K562 (cell line): Measurements from ENCODE around the gene SPRTN. TPM values are rescaled to one million over a fixed set of nuclear protein-coding genes. Genes with fewer than 3 reads are reported as not detected.

ENCODE experiments used
- CHD1 ChIP-seq: fragments of 200-600 bp; sonication (generic); IDR thresholded peaks from one replicate; pipeline ENCODE4 v1.6.1; 2012; ENCODE audit warnings: mild to moderate bottlenecking, moderate library complexity, low read length, inconsistent platforms
- CHD4 ChIP-seq: fragments of 200-600 bp; sonication (generic); IDR thresholded peaks from 3 replicates; pipeline ENCODE4 v1.6.1; 2012; ENCODE audit warnings: low read depth, mild to moderate bottlenecking, mixed read lengths, low read length, inconsistent platforms; ENCODE audit not compliant: insufficient read depth, insufficient replicate concordance, poor library complexity, severe bottlenecking
- KLF16 ChIP-seq: IDR thresholded peaks from 2 replicates; pipeline ENCODE4 v1.6.1; 2016; ENCODE audit warnings: antibody characterized with exemption
- ZC3H11A ChIP-seq: IDR thresholded peaks from 2 replicates; pipeline ENCODE4 v1.6.1; 2012; ENCODE audit warnings: low read depth, low read length, improper control_type of control experiment
- ZNF212 ChIP-seq: fragments of 450-650 bp; formaldehyde crosslinking; IDR thresholded peaks from 2 replicates; pipeline ENCODE4 v1.4.0; 2020; ENCODE audit warnings: mild to moderate bottlenecking
- ZNF232 ChIP-seq: sonication (generic); formaldehyde crosslinking; IDR thresholded peaks from 2 replicates; pipeline ENCODE4 v1.8.0; 2022; ENCODE audit warnings: mild to moderate bottlenecking, missing genetic modification reagents
- ZNF785 ChIP-seq: fragments of 250-450 bp; sonication (Bioruptor Pico); IDR thresholded peaks from 2 replicates; pipeline ENCODE4 v1.4.0; 2020; ENCODE audit warnings: mild to moderate bottlenecking
- ZSCAN29 ChIP-seq: fragments of 450-650 bp; IDR thresholded peaks from 2 replicates; pipeline ENCODE4 v1.6.1; 2017
- polyA plus RNA-seq, 8 experiments: library from polyadenylated mRNA; depleted of rRNA in 4 of 8; stranded (reverse) in 5 of 8; unstranded in 3 of 8; fragments of >200 nt; fragmentation: Nextera tagmentation in 2 of 8; fragmentation: Illumina TruSeq in 1 of 8; extraction: Ambion mirVana in 2 of 8; extraction: Trizol in 1 of 8; gene quantifications; 2 replicates each; pipeline versions ENCODE4 v1.2.1 to v1.2.3, GENCODE V29; 2011 to 2014; ENCODE audit warnings: inconsistent platforms in 1 of 8, missing spikeins in 1 of 8
- total RNA-seq, 7 experiments: library from RNA; depleted of rRNA in 6 of 7; stranded (reverse); fragments of >200 nt in 6 of 7; fragmentation: Illumina TruSeq in 2 of 7; extraction: Trizol in 2 of 7; gene quantifications; 2 replicates each; pipeline versions ENCODE4 v1.2.1 to v1.2.3, GENCODE V29; 2011 to 2021; ENCODE audit warnings: low replicate concordance in 1 of 7
- TF ChIP-seq, protein P1 (sequence below), 2 experiments: IDR thresholded peaks; 2 replicates each; pipeline ENCODE4 v1.6.1; 2011; ENCODE audit warnings: borderline replicate concordance in 1 of 2, control low read depth in 1 of 2, low read depth in 1 of 2, low read length in 1 of 2, mild to moderate bottlenecking in 1 of 2, mixed read lengths in 1 of 2, moderate library complexity in 1 of 2; ENCODE audit not compliant: insufficient read depth in 1 of 2, insufficient read length in 1 of 2, poor library complexity in 1 of 2, severe bottlenecking in 1 of 2; ENCODE audit errors: extremely low read depth in 1 of 2
- TF ChIP-seq, protein P2 (sequence below): fragments of 200-600 bp; sonication (generic); IDR thresholded peaks from one replicate; pipeline ENCODE4 v1.6.1; 2012; ENCODE audit warnings: mild to moderate bottlenecking, low read depth, low read length, inconsistent platforms
- TF ChIP-seq, protein P3 (sequence below): IDR thresholded peaks from 3 replicates; pipeline ENCODE4 v1.6.1; 2011; ENCODE audit warnings: borderline replicate concordance, mild to moderate bottlenecking, moderate library complexity; ENCODE audit not compliant: insufficient read length; ENCODE audit errors: extremely low read depth

The SPRTN gene
- total and polyA plus RNA-seq, 9 of the 15 experiments (the other 6 are each of a cell fraction or from before 2014, with no cell fraction given), result 8.1 to 32.5 (median 21.2) TPM

DNA sequence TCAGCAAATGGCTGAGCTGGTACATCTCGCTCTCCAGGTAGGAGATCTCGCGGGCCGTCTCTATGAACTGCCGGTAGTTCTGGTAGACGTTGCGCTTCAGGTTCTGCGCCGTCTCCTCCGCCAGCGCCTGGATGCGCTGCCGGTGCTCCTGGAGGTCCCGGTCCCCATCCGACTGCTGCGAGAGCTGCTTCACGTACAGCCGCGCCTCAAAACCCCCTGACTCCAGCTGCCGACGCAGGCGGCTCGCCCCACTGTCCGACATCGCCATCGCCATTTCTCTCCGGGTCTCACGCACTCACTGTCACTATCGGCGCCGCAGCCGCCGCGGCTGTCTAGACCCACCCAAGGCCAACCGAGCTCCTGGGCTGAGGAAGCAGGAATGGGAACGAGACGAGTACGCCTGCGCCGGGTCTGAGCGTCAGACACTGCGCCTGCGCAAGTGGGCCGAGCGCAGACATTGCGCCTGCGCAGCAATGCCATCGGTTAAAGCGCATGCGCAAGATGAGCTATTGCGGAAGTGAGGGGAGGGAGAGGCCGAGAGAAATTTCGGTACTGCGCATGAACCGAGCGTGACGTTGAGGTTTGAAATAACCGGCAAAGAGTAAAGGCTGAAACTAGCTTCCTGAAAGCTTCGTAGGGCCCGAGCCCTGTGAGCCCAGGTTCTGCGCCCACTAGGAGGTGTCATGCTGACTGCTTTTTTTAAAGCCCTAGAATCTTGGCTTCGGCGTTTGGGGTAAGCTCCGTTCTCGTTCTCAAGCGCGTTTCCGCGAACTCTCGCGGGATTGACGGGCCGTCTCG lies 422 bp upstream of the SPRTN start, which contains the start of gene EXOC8 (continued):
- TF ChIP-seq, protein P1, sequence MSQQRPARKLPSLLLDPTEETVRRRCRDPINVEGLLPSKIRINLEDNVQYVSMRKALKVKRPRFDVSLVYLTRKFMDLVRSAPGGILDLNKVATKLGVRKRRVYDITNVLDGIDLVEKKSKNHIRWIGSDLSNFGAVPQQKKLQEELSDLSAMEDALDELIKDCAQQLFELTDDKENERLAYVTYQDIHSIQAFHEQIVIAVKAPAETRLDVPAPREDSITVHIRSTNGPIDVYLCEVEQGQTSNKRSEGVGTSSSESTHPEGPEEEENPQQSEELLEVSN (IDR thresholded peaks at IDR 0.05; ENCODE audit: borderline replicate concordance in 1 of 2, extremely low read depth in 1 of 2, insufficient read depth in 1 of 2, insufficient read length in 1 of 2, low read depth in 1 of 2, low read length in 1 of 2, poor library complexity in 1 of 2, severe bottlenecking in 1 of 2), result peak in 1 of 2 experiments; percentile 44
- TF ChIP-seq, protein P2, sequence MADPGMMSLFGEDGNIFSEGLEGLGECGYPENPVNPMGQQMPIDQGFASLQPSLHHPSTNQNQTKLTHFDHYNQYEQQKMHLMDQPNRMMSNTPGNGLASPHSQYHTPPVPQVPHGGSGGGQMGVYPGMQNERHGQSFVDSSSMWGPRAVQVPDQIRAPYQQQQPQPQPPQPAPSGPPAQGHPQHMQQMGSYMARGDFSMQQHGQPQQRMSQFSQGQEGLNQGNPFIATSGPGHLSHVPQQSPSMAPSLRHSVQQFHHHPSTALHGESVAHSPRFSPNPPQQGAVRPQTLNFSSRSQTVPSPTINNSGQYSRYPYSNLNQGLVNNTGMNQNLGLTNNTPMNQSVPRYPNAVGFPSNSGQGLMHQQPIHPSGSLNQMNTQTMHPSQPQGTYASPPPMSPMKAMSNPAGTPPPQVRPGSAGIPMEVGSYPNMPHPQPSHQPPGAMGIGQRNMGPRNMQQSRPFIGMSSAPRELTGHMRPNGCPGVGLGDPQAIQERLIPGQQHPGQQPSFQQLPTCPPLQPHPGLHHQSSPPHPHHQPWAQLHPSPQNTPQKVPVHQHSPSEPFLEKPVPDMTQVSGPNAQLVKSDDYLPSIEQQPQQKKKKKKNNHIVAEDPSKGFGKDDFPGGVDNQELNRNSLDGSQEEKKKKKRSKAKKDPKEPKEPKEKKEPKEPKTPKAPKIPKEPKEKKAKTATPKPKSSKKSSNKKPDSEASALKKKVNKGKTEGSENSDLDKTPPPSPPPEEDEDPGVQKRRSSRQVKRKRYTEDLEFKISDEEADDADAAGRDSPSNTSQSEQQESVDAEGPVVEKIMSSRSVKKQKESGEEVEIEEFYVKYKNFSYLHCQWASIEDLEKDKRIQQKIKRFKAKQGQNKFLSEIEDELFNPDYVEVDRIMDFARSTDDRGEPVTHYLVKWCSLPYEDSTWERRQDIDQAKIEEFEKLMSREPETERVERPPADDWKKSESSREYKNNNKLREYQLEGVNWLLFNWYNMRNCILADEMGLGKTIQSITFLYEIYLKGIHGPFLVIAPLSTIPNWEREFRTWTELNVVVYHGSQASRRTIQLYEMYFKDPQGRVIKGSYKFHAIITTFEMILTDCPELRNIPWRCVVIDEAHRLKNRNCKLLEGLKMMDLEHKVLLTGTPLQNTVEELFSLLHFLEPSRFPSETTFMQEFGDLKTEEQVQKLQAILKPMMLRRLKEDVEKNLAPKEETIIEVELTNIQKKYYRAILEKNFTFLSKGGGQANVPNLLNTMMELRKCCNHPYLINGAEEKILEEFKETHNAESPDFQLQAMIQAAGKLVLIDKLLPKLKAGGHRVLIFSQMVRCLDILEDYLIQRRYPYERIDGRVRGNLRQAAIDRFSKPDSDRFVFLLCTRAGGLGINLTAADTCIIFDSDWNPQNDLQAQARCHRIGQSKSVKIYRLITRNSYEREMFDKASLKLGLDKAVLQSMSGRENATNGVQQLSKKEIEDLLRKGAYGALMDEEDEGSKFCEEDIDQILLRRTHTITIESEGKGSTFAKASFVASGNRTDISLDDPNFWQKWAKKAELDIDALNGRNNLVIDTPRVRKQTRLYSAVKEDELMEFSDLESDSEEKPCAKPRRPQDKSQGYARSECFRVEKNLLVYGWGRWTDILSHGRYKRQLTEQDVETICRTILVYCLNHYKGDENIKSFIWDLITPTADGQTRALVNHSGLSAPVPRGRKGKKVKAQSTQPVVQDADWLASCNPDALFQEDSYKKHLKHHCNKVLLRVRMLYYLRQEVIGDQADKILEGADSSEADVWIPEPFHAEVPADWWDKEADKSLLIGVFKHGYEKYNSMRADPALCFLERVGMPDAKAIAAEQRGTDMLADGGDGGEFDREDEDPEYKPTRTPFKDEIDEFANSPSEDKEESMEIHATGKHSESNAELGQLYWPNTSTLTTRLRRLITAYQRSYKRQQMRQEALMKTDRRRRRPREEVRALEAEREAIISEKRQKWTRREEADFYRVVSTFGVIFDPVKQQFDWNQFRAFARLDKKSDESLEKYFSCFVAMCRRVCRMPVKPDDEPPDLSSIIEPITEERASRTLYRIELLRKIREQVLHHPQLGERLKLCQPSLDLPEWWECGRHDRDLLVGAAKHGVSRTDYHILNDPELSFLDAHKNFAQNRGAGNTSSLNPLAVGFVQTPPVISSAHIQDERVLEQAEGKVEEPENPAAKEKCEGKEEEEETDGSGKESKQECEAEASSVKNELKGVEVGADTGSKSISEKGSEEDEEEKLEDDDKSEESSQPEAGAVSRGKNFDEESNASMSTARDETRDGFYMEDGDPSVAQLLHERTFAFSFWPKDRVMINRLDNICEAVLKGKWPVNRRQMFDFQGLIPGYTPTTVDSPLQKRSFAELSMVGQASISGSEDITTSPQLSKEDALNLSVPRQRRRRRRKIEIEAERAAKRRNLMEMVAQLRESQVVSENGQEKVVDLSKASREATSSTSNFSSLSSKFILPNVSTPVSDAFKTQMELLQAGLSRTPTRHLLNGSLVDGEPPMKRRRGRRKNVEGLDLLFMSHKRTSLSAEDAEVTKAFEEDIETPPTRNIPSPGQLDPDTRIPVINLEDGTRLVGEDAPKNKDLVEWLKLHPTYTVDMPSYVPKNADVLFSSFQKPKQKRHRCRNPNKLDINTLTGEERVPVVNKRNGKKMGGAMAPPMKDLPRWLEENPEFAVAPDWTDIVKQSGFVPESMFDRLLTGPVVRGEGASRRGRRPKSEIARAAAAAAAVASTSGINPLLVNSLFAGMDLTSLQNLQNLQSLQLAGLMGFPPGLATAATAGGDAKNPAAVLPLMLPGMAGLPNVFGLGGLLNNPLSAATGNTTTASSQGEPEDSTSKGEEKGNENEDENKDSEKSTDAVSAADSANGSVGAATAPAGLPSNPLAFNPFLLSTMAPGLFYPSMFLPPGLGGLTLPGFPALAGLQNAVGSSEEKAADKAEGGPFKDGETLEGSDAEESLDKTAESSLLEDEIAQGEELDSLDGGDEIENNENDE, result no peak
- TF ChIP-seq ZSCAN29 (no peak), ZNF785 (no peak), KLF16 (no peak), CHD4 (no peak), ZC3H11A (no peak), ZNF232 (CRISPR knock-in tag) (no peak), ZNF212 (CRISPR knock-in tag) (no peak), CHD1 (peak; percentile 75)
- TF ChIP-seq, protein P3, sequence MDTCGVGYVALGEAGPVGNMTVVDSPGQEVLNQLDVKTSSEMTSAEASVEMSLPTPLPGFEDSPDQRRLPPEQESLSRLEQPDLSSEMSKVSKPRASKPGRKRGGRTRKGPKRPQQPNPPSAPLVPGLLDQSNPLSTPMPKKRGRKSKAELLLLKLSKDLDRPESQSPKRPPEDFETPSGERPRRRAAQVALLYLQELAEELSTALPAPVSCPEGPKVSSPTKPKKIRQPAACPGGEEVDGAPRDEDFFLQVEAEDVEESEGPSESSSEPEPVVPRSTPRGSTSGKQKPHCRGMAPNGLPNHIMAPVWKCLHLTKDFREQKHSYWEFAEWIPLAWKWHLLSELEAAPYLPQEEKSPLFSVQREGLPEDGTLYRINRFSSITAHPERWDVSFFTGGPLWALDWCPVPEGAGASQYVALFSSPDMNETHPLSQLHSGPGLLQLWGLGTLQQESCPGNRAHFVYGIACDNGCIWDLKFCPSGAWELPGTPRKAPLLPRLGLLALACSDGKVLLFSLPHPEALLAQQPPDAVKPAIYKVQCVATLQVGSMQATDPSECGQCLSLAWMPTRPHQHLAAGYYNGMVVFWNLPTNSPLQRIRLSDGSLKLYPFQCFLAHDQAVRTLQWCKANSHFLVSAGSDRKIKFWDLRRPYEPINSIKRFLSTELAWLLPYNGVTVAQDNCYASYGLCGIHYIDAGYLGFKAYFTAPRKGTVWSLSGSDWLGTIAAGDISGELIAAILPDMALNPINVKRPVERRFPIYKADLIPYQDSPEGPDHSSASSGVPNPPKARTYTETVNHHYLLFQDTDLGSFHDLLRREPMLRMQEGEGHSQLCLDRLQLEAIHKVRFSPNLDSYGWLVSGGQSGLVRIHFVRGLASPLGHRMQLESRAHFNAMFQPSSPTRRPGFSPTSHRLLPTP, result no peak
